ENCODE measurements around the gene NRARP. TPM values are rescaled to one million over a fixed set of nuclear protein-coding genes. Genes with fewer than 3 reads are reported as not detected.
A peak's percentile ranks its signal among the peaks of the same experiment; 100 is the strongest.
"Not testable (repeated sequence)": the region's sequence is repeated elsewhere in the genome, so short reads cannot be mapped to it uniquely, and the experiment has no call there.

NRARP gene
- total and polyA plus RNA-seq, 2 of the 13 experiments (the other 11 are each of a cell fraction or from before 2014, with no cell fraction given): 0.22 to 0.46 TPM

DNA sequence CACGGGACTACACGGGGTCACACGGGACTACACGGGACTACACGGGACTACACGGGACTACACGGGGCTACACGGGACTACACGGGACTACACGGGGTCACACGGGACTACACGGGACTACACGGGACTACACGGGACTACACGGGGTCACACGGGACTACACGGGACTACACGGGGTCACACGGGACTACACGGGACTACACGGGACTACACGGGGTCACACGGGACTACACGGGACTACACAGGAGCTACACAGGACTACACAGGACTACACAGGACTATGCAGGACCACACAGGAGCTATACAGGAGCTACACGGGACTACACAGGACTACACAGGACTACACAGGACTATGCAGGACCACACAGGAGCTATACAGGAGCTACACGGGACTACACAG, 27.5 kb upstream of the NRARP start:
- H4K20me1 ChIP-seq (ENCODE audit: insufficient read depth, low read length); intact Hi-C loops (cut with micrococcal nuclease; ENCODE audit: unreplicated experiment); H3K9ac ChIP-seq (ENCODE audit: insufficient read depth, low read depth, low read length); in situ Hi-C loops (cut with HindIII; ENCODE audit: extremely low pct_ligation_motif_present, low pct_unique_long_range_greater_than_20kb); ATAC-seq; BruUV-seq (replicated peaks); H2AFZ ChIP-seq (ENCODE audit: low read length); POLR2A ChIA-PET; H3K79me2 ChIP-seq (ENCODE audit: insufficient read depth, low read length); H3K4me2 ChIP-seq (ENCODE audit: low read depth, low read length); H3K4me3 ChIP-seq (replicated peaks in 1 of 3; ENCODE audit: insufficient read depth in 1 of 3, low read depth in 2 of 3, low read length in 3 of 3); H3K9me3 ChIP-seq (ENCODE audit: low read length); H3K4me1 ChIP-seq (ENCODE audit: insufficient read depth, low read length); H3K27me3 ChIP-seq (ENCODE audit: control insufficient read depth in 1 of 2, insufficient read depth in 2 of 2, low read length in 2 of 2); H3K36me3 ChIP-seq (replicated peaks in 1 of 2; ENCODE audit: control insufficient read depth in 1 of 2, insufficient read depth in 2 of 2, low read length in 2 of 2); DNase-seq (ENCODE audit: low spot score); H3K27ac ChIP-seq (ENCODE audit: extremely low read length, insufficient read depth, low read length); FAIRE-seq; CTCF ChIA-PET (ENCODE audit: low intra/inter-chr PET ratio, low total read pairs): not testable (repeated sequence)
- 0% methylated on average over 1 of the region's 26 CpGs for WGBS (ENCODE audit: low lambda C conversion rate)

DNA sequence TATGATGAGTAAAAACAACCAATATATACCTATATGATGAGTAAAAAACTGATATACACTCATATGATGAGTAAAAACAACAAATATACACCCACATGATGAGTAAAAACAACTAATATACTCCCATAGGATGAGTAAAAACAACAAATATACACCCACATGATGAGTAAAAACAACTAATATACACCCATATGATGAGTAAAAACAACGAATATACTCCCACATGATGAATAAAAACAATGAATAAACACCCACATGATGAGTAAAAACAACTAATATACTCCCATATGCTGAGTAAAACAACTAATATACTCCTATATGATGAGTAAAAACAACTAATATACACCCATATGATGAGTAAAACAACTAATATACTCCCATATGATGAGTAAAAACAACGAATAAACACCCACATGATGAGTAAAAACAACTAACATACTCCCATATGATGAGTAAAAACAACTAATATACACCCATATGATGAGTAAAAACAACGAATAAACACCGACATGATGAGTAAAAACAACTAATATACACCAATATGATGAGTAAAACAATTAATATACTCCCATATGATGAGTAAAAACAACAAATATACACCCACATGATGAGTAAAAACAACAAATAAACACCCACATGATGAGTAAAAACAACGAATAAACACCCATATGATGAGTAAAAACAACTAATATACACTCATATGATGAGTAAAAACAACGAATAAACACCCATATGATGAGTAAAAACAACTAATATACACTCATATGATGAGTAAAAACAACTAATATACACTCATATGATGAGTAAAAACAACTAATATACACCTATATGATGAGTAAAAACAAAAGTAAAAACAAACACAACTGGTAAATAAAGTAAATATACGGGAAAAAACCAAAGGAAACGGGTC, 25.8 kb upstream of the NRARP start:
- DNase-seq (ENCODE audit: low spot score); H2AFZ ChIP-seq (ENCODE audit: low read length); POLR2A ChIA-PET; H3K27me3 ChIP-seq (ENCODE audit: control insufficient read depth in 1 of 2, insufficient read depth in 2 of 2, low read length in 2 of 2); H3K4me3 ChIP-seq (replicated peaks in 1 of 3; ENCODE audit: insufficient read depth in 1 of 3, low read depth in 2 of 3, low read length in 3 of 3); ATAC-seq; H3K36me3 ChIP-seq (replicated peaks in 1 of 2; ENCODE audit: control insufficient read depth in 1 of 2, insufficient read depth in 2 of 2, low read length in 2 of 2); H3K27ac ChIP-seq (ENCODE audit: extremely low read length, insufficient read depth, low read length); H3K9me3 ChIP-seq (ENCODE audit: low read length); CTCF ChIA-PET (ENCODE audit: low intra/inter-chr PET ratio, low total read pairs); H4K20me1 ChIP-seq (ENCODE audit: insufficient read depth, low read length); H3K4me2 ChIP-seq (ENCODE audit: low read depth, low read length); in situ Hi-C loops (cut with HindIII; ENCODE audit: extremely low pct_ligation_motif_present, low pct_unique_long_range_greater_than_20kb); intact Hi-C loops (cut with micrococcal nuclease; ENCODE audit: unreplicated experiment); H3K4me1 ChIP-seq (ENCODE audit: insufficient read depth, low read length); BruUV-seq (replicated peaks); H3K79me2 ChIP-seq (ENCODE audit: insufficient read depth, low read length); H3K9ac ChIP-seq (ENCODE audit: insufficient read depth, low read depth, low read length): not testable (repeated sequence)
- WGBS (ENCODE audit: low lambda C conversion rate): 10% methylated on average over 8 of the region's 8 CpGs
- peak; percentile 97 for FAIRE-seq
